ENCODE results near the gene ZRANB2.

DNA sequence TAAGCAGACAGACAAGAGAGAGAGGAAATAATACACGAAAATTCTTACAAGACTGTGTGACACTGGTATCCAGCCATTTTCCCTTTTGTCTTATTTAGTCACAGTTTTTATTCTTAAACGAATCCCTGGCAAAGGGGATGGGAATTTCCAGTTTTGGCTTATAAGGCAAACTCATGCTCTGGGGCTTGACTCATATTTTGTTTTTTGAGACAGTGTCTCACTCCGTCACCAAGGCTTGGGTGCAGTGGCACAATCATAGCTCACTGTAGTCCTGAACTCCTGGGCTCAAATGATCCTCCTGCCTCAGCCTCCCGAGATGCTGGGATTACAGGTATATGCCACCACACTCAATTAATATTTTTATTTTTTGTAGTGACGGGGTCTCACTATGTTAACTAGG lies 65.1 kb downstream of the ZRANB2 start:
- TF ChIP-seq RAD21 (IDR thresholded peaks at IDR 0.05; ENCODE audit: low read depth) (no peak), ELF1 (IDR thresholded peaks at IDR 0.05; ENCODE audit: borderline replicate concordance, low read depth) (no peak), POLR2A (IDR thresholded peaks at IDR 0.05; ENCODE audit: borderline replicate concordance, extremely low read depth, insufficient read depth, insufficient read length) (no peak), POLR2AphosphoS5 (IDR thresholded peaks at IDR 0.05; ENCODE audit: low read depth, low read length) (no peak), YY1 (IDR thresholded peaks at IDR 0.05; ENCODE audit: extremely low read depth, insufficient replicate concordance, low read depth, low read length) (no peak), EZH2 (IDR thresholded peaks at IDR 0.05) (no peak), SIN3A (IDR thresholded peaks at IDR 0.05; ENCODE audit: low read depth) (no peak), SP1 (IDR thresholded peaks at IDR 0.05; ENCODE audit: low read depth) (no peak), ZNF274 (IDR thresholded peaks at IDR 0.05; ENCODE audit: low read depth, low read length) (no peak), SRF (IDR thresholded peaks at IDR 0.05; ENCODE audit: low read depth) (no peak)
- TF ChIP-seq, protein P1, sequence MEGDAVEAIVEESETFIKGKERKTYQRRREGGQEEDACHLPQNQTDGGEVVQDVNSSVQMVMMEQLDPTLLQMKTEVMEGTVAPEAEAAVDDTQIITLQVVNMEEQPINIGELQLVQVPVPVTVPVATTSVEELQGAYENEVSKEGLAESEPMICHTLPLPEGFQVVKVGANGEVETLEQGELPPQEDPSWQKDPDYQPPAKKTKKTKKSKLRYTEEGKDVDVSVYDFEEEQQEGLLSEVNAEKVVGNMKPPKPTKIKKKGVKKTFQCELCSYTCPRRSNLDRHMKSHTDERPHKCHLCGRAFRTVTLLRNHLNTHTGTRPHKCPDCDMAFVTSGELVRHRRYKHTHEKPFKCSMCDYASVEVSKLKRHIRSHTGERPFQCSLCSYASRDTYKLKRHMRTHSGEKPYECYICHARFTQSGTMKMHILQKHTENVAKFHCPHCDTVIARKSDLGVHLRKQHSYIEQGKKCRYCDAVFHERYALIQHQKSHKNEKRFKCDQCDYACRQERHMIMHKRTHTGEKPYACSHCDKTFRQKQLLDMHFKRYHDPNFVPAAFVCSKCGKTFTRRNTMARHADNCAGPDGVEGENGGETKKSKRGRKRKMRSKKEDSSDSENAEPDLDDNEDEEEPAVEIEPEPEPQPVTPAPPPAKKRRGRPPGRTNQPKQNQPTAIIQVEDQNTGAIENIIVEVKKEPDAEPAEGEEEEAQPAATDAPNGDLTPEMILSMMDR (IDR thresholded peaks at IDR 0.05 in 2 of 3, conservative IDR thresholded peaks at IDR 0.05 in 1 of 3; ENCODE audit: borderline replicate concordance in 1 of 3, insufficient read depth in 1 of 3, low read depth in 2 of 3, low read length in 2 of 3): no peak
- TF ChIP-seq, protein P2, sequence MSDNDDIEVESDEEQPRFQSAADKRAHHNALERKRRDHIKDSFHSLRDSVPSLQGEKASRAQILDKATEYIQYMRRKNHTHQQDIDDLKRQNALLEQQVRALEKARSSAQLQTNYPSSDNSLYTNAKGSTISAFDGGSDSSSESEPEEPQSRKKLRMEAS (IDR thresholded peaks at IDR 0.05): no peak
- TF ChIP-seq, protein P3, sequence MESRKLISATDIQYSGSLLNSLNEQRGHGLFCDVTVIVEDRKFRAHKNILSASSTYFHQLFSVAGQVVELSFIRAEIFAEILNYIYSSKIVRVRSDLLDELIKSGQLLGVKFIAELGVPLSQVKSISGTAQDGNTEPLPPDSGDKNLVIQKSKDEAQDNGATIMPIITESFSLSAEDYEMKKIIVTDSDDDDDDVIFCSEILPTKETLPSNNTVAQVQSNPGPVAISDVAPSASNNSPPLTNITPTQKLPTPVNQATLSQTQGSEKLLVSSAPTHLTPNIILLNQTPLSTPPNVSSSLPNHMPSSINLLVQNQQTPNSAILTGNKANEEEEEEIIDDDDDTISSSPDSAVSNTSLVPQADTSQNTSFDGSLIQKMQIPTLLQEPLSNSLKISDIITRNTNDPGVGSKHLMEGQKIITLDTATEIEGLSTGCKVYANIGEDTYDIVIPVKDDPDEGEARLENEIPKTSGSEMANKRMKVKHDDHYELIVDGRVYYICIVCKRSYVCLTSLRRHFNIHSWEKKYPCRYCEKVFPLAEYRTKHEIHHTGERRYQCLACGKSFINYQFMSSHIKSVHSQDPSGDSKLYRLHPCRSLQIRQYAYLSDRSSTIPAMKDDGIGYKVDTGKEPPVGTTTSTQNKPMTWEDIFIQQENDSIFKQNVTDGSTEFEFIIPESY (IDR thresholded peaks at IDR 0.05; ENCODE audit: extremely low read depth, insufficient replicate concordance, low read length): no peak
- TF ChIP-seq, protein P4, sequence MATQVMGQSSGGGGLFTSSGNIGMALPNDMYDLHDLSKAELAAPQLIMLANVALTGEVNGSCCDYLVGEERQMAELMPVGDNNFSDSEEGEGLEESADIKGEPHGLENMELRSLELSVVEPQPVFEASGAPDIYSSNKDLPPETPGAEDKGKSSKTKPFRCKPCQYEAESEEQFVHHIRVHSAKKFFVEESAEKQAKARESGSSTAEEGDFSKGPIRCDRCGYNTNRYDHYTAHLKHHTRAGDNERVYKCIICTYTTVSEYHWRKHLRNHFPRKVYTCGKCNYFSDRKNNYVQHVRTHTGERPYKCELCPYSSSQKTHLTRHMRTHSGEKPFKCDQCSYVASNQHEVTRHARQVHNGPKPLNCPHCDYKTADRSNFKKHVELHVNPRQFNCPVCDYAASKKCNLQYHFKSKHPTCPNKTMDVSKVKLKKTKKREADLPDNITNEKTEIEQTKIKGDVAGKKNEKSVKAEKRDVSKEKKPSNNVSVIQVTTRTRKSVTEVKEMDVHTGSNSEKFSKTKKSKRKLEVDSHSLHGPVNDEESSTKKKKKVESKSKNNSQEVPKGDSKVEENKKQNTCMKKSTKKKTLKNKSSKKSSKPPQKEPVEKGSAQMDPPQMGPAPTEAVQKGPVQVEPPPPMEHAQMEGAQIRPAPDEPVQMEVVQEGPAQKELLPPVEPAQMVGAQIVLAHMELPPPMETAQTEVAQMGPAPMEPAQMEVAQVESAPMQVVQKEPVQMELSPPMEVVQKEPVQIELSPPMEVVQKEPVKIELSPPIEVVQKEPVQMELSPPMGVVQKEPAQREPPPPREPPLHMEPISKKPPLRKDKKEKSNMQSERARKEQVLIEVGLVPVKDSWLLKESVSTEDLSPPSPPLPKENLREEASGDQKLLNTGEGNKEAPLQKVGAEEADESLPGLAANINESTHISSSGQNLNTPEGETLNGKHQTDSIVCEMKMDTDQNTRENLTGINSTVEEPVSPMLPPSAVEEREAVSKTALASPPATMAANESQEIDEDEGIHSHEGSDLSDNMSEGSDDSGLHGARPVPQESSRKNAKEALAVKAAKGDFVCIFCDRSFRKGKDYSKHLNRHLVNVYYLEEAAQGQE (IDR thresholded peaks at IDR 0.05; ENCODE audit: low read depth): no peak
